ENCODE measurements around the gene SEZ6L. TPM values are rescaled to one million over a fixed set of nuclear protein-coding genes. Genes with fewer than 3 reads are reported as not detected.

Gene SEZ6L
- total RNA-seq, 1 donor from 2014 or later = 109 TPM

DNA sequence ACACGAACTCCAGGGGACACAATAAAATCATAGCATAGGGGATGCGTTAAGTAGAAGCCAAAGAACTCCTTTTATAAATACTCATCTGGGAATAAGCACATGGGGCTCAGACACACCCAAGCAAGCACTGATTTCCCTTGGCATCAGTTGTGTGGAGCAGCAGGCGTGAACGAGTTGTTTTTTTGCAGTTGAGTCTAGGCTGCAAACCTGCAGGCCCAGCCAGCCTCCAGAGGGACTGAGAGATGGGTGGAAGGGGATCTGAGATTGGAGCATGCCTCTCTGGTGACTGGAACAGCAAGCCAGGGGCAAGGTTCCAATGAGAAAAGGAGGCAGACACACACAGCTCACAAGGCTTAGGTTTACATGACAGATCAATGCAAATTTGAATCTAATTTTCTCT, 27.4 kb upstream of the SEZ6L start:
- Mint-ChIP-seq H3K36me3 (ENCODE audit: unreplicated experiment) (no peaks in the 10 kb centered on the region), H3K4me3 (ENCODE audit: unreplicated experiment) (no peak overlapping the region), H3K27me3 (ENCODE audit: unreplicated experiment) (peaks cover 3% of the 10 kb centered on the region), H3K4me1 (ENCODE audit: low read depth, unreplicated experiment) (peaks cover 4% of the 10 kb centered on the region), H3K27ac (ENCODE audit: unreplicated experiment) (no peak overlapping the region), H3K9me3 (ENCODE audit: unreplicated experiment) (no peaks in the 10 kb centered on the region)
- TF ChIP-seq, protein P1, sequence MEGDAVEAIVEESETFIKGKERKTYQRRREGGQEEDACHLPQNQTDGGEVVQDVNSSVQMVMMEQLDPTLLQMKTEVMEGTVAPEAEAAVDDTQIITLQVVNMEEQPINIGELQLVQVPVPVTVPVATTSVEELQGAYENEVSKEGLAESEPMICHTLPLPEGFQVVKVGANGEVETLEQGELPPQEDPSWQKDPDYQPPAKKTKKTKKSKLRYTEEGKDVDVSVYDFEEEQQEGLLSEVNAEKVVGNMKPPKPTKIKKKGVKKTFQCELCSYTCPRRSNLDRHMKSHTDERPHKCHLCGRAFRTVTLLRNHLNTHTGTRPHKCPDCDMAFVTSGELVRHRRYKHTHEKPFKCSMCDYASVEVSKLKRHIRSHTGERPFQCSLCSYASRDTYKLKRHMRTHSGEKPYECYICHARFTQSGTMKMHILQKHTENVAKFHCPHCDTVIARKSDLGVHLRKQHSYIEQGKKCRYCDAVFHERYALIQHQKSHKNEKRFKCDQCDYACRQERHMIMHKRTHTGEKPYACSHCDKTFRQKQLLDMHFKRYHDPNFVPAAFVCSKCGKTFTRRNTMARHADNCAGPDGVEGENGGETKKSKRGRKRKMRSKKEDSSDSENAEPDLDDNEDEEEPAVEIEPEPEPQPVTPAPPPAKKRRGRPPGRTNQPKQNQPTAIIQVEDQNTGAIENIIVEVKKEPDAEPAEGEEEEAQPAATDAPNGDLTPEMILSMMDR (IDR thresholded peaks at IDR 0.05; ENCODE audit: partially characterized antibody, unreplicated experiment) = no peak
- no peak for DNase-seq

DNA sequence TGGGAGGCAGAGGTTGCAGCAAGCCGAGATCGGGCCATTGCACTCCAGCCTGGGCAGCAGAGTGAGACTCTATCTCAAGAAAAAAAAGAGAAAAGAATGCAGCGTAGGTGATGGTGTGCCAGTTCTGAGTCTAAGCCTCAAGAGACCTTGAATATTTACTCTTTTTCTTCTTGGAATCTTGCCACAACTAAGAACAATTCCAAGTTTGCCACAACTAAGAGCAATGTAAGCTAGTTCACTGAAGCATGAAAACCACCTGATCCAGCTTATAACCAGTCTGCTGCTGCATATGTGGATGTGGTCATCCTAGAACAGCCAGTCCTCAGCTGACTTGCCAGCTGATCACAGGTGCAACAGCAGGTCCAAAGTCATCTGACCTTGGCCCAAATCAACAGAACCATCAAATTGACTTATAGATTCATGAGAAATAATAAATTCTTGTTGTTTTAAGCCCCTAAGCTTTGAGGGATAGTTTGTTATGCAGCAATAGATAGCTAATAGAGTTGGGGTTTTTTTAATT, 25.4 kb upstream of the SEZ6L start:
- Mint-ChIP-seq H3K4me1 (ENCODE audit: low read depth, unreplicated experiment) (peaks cover 4% of the 10 kb centered on the region), H3K36me3 (ENCODE audit: unreplicated experiment) (no peaks in the 10 kb centered on the region), H3K9me3 (ENCODE audit: unreplicated experiment) (no peaks in the 10 kb centered on the region), H3K27ac (ENCODE audit: unreplicated experiment) (no peak overlapping the region), H3K4me3 (ENCODE audit: unreplicated experiment) (no peak overlapping the region), H3K27me3 (ENCODE audit: unreplicated experiment) (peaks cover 6% of the 10 kb centered on the region)
- TF ChIP-seq, protein P1 (IDR thresholded peaks at IDR 0.05; ENCODE audit: partially characterized antibody, unreplicated experiment) = no peak
- DNase-seq = no peak

DNA sequence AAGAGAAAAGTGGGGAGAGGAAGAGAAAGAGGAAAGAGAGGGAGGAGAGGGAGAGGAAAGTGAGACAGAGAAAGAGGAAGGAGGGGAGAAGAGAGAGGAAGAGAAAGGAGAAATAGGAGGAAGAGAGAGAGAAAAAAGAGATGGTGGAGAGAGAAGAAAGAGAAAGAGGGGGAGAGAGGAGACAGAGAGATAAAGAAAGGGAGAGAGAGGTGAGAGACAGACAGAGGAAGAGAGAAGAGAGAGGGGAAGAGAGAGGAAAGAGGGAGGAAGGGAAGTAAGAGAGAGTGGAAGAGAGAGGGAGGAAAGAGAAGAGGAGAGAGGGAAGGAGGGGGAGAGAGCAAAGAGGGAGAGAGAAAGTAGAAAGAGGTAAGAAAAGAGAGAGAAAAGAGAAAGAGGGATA, 9.4 kb upstream of the SEZ6L start:
- Mint-ChIP-seq H3K27ac (ENCODE audit: unreplicated experiment) (no peak overlapping the region), H3K4me3 (ENCODE audit: unreplicated experiment) (no peak overlapping the region), H3K4me1 (ENCODE audit: low read depth, unreplicated experiment) (peaks cover 3% of the 10 kb centered on the region), H3K36me3 (ENCODE audit: unreplicated experiment) (no peaks in the 10 kb centered on the region), H3K9me3 (ENCODE audit: unreplicated experiment) (no peaks in the 10 kb centered on the region), H3K27me3 (ENCODE audit: unreplicated experiment) (no peaks in the 10 kb centered on the region)
- TF ChIP-seq, protein P1 (IDR thresholded peaks at IDR 0.05; ENCODE audit: partially characterized antibody, unreplicated experiment) = no peak
- DNase-seq = no peak

DNA sequence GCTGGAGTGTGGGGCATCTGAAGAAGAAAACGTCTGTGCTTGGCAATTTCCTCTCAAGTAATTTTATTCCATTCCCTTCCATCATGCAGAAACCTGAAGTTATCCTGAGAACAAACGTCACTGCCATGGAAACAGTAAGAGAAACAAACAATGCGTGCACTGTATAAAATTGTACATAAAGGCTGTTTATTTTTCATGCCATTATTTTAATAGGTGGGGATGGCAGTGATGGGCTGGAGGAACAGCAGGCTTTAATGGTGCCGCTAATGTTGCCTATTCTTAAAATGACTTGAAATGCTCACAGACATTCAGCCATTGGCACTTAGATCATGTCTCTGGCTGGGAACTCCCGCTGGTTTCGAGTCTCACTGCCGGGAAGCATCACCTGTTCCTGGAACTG, 7.5 kb upstream of the SEZ6L start:
- Mint-ChIP-seq H3K4me1 (ENCODE audit: low read depth, unreplicated experiment) (peaks cover 3% of the 10 kb centered on the region), H3K36me3 (ENCODE audit: unreplicated experiment) (no peaks in the 10 kb centered on the region), H3K9me3 (ENCODE audit: unreplicated experiment) (no peaks in the 10 kb centered on the region), H3K4me3 (ENCODE audit: unreplicated experiment) (no peak overlapping the region), H3K27me3 (ENCODE audit: unreplicated experiment) (no peaks in the 10 kb centered on the region), H3K27ac (ENCODE audit: unreplicated experiment) (no peak overlapping the region)
- DNase-seq = no peak
- TF ChIP-seq, protein P1 (IDR thresholded peaks at IDR 0.05; ENCODE audit: partially characterized antibody, unreplicated experiment) = no peak

DNA sequence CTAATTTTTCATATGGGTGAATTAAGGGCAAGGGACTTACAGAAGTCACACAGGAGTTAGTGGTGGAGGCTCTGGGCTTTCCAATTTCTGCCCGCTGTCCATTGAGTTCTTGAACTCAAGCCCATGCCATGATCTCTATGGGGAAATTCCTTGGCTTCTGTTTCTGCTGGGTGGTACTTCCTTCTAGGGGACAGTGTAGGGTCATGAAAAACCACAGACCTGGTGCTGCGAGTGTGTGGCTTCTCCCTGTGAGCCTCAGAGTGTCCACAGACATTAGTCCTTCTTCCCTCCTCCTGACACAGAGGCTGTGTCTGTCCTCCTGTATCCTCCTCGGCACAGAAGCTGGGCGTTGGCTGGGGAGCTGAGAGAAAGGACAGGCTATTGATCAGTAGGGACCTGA, 6.3 kb upstream of the SEZ6L start:
- Mint-ChIP-seq H3K27me3 (ENCODE audit: unreplicated experiment) (no peaks in the 10 kb centered on the region), H3K36me3 (ENCODE audit: unreplicated experiment) (no peaks in the 10 kb centered on the region), H3K4me3 (ENCODE audit: unreplicated experiment) (no peak overlapping the region), H3K27ac (ENCODE audit: unreplicated experiment) (no peak overlapping the region), H3K4me1 (ENCODE audit: low read depth, unreplicated experiment) (peaks cover 5% of the 10 kb centered on the region), H3K9me3 (ENCODE audit: unreplicated experiment) (peaks cover 2% of the 10 kb centered on the region)
- TF ChIP-seq, protein P1 (IDR thresholded peaks at IDR 0.05; ENCODE audit: partially characterized antibody, unreplicated experiment) = no peak
- no peak for DNase-seq
